HepG2 (cell line): ENCODE data around the gene BSN. TPM values are rescaled to one million over a fixed set of nuclear protein-coding genes. Genes with fewer than 3 reads are reported as not detected.
"Not testable (repeated sequence)": the region's sequence is repeated elsewhere in the genome, so short reads cannot be mapped to it uniquely, and the experiment has no call there.

Source experiments
- ATAC-seq: fragments of 200-7000 bp; cut with Tn5 transposase; 3 replicates; pipeline ENCODE4 v1.9.1; 2020; ENCODE audit warnings: mild to moderate bottlenecking, moderate library complexity
- BruUV-seq: library from RNA; stranded (reverse); fragments of 400-500 nt; replicated peaks from 2 replicates; lab custom pipeline; 2021; lab: Mats Ljungman, UMichigan
- CTCF ChIA-PET: fragments of 300-600 bp; formaldehyde crosslinking; extraction: SDS; loops from one replicate; lab custom pipeline; 2021; ENCODE audit warnings: low total read pairs, inconsistent platforms, low intra/inter-chr PET ratio; lab: Yijun Ruan, JAX
- POLR2A ChIA-PET: fragments of 350-600 bp; sonication (Branson Sonifier 250); formaldehyde crosslinking; loops from one replicate; lab custom pipeline; 2020; ENCODE audit warnings: antibody characterized with exemption, inconsistent platforms; lab: Yijun Ruan, JAX
- DNase-seq: peaks from one replicate; pipeline ENCODE4 v3.0.0-alpha.2; 2015; ENCODE audit warnings: low spot score
- FAIRE-seq: peaks from 3 replicates; lab custom pipeline; 2011; peaks lifted over from hg19 to GRCh38; lab: Jason Lieb, UNC
- H2AFZ ChIP-seq: one replicate; pipeline ENCODE4 v1.6.1; 2011; ENCODE audit warnings: low read length, inconsistent platforms
- H3K27ac ChIP-seq: fragments of 300-600 bp; 3 replicates; pipeline ENCODE4 v1.8.0; 2011; ENCODE audit warnings: mixed run types, mild to moderate bottlenecking, mixed read lengths, low read length, inconsistent platforms; ENCODE audit not compliant: insufficient read depth; ENCODE audit errors: extremely low read length
- H3K27me3 ChIP-seq, 2 experiments: fragments of 200-600 bp in 1 of 2; 2 replicates in 1 of 2; 3 replicates in 1 of 2; pipeline versions ENCODE4 v1.6.0 to v1.8.0; 2011; ENCODE audit warnings: low read length in 2 of 2, mild to moderate bottlenecking in 2 of 2, moderate library complexity in 2 of 2, inconsistent platforms in 1 of 2; ENCODE audit not compliant: insufficient read depth in 2 of 2, control insufficient read depth in 1 of 2
- H3K36me3 ChIP-seq, 2 experiments: fragments of 200-600 bp in 1 of 2; replicated peaks in 1 of 2; 2 replicates in 1 of 2; 3 replicates in 1 of 2; pipeline versions ENCODE4 v1.5.1 to v1.8.0; 2011; ENCODE audit warnings: low read length in 2 of 2, inconsistent platforms in 1 of 2; ENCODE audit not compliant: insufficient read depth in 2 of 2, control insufficient read depth in 1 of 2
- H3K4me1 ChIP-seq: 2 replicates; pipeline ENCODE4 v1.5.1; 2012; ENCODE audit warnings: low read length, inconsistent platforms; ENCODE audit not compliant: insufficient read depth
- H3K4me2 ChIP-seq: 2 replicates; pipeline ENCODE4 v1.6.0; 2011; ENCODE audit warnings: low read depth, low read length, inconsistent platforms
- H3K4me3 ChIP-seq, 3 experiments: fragments of 200-600 bp in 1 of 3; sonication (generic), shearing (Covaris generic) in 1 of 3; replicated peaks in 1 of 3; 2 replicates each; pipeline ENCODE4 v1.5.1; 2011 to 2016; ENCODE audit warnings: low read length in 3 of 3, inconsistent platforms in 2 of 3, low read depth in 2 of 3, mild to moderate bottlenecking in 2 of 3, control low read depth in 1 of 3, mixed read lengths in 1 of 3; ENCODE audit not compliant: insufficient read depth in 1 of 3
- H3K79me2 ChIP-seq: one replicate; pipeline ENCODE4 v1.6.1; 2011; ENCODE audit warnings: low read length, inconsistent platforms; ENCODE audit not compliant: insufficient read depth
- H3K9ac ChIP-seq: 2 replicates; pipeline ENCODE4 v1.6.0; 2011; ENCODE audit warnings: mild to moderate bottlenecking, low read depth, low read length, inconsistent platforms; ENCODE audit not compliant: insufficient read depth
- H3K9me3 ChIP-seq: 2 replicates; pipeline ENCODE4 v1.5.1; 2012; ENCODE audit warnings: mild to moderate bottlenecking, low read length
- H4K20me1 ChIP-seq: 2 replicates; pipeline ENCODE4 v1.6.0; 2011; ENCODE audit warnings: inconsistent platforms, mild to moderate bottlenecking, low read length, moderate library complexity; ENCODE audit not compliant: insufficient read depth
- BCL6 ChIP-seq: IDR thresholded peaks from 2 replicates; pipeline ENCODE4 v1.6.1; 2016; ENCODE audit warnings: missing genetic modification reagents, missing compliant biosample characterization
- GFI1 ChIP-seq: sonication (generic); formaldehyde crosslinking; IDR thresholded peaks from 2 replicates; pipeline ENCODE4 v1.5.0; 2020; ENCODE audit warnings: missing genetic modification reagents, mild to moderate bottlenecking, borderline replicate concordance
- NFKB2 ChIP-seq: sonication (generic); formaldehyde crosslinking; IDR thresholded peaks from 2 replicates; pipeline ENCODE4 v1.4.0; 2020; ENCODE audit warnings: missing genetic modification reagents, borderline replicate concordance
- PAF1 ChIP-seq: IDR thresholded peaks from 2 replicates; pipeline ENCODE4 v1.6.1; 2016; ENCODE audit warnings: missing genetic modification reagents, missing compliant biosample characterization
- PAXIP1 ChIP-seq: sonication (generic); formaldehyde crosslinking; conservative IDR thresholded peaks from 2 replicates; pipeline ENCODE4 v1.4.0; 2020; ENCODE audit warnings: mild to moderate bottlenecking, missing genetic modification reagents, moderate library complexity
- ZBTB39 ChIP-seq: sonication (generic); formaldehyde crosslinking; IDR thresholded peaks from 2 replicates; pipeline ENCODE4 v1.5.0; 2020; ENCODE audit warnings: missing genetic modification reagents
- ZNF264 ChIP-seq: sonication (generic); formaldehyde crosslinking; IDR thresholded peaks from 2 replicates; pipeline ENCODE4 v1.4.0; 2020; ENCODE audit warnings: missing genetic modification reagents
- ZNF446 ChIP-seq: sonication (generic); formaldehyde crosslinking; IDR thresholded peaks from 2 replicates; pipeline ENCODE4 v1.5.0; 2020; ENCODE audit warnings: mild to moderate bottlenecking, missing genetic modification reagents
- WGBS: methylation state at CpG from one replicate; pipeline ENCODE4 v1.1.6; 2017; ENCODE audit warnings: low lambda C conversion rate; 5-methylcytosine and 5-hydroxymethylcytosine counted together
- in situ Hi-C: cut with HindIII; loops from 2 replicates; pipeline ENCODE4 v1.10.0; 2017; ENCODE audit warnings: low pct_unique_long_range_greater_than_20kb; ENCODE audit not compliant: extremely low pct_ligation_motif_present
- intact Hi-C: fragments of 100-400 bp; cut with micrococcal nuclease; formaldehyde crosslinking; loops from one replicate; pipeline ENCODE4 v1.10.0; 2022; ENCODE audit not compliant: unreplicated experiment
- polyA plus RNA-seq, 8 experiments: library from polyadenylated mRNA; depleted of rRNA in 3 of 8; stranded (reverse) in 7 of 8; unstranded in 1 of 8; fragments of >200 nt; fragmentation: Illumina TruSeq in 4 of 8; extraction: Trizol in 4 of 8; gene quantifications; 2 replicates each; pipeline versions ENCODE4 v1.2.1 to v1.2.3, GENCODE V29; 2011 to 2016; ENCODE audit warnings: low read depth in 4 of 8, missing spikeins in 1 of 8, mixed read lengths in 1 of 8; ENCODE audit not compliant: insufficient read depth in 1 of 8
- total RNA-seq, 5 experiments: library from RNA; depleted of rRNA; stranded (reverse); fragments of >200 nt; fragmentation: Illumina TruSeq; extraction: Trizol; gene quantifications; 2 replicates each; pipeline ENCODE4 v1.2.3, GENCODE V29; 2016; ENCODE audit warnings: low read depth in 1 of 5

The BSN gene
- total and polyA plus RNA-seq, 2 of the 13 experiments (the other 11 are each of a cell fraction or from before 2014, with no cell fraction given) = 0.42 to 0.86 TPM

- H4K20me1 ChIP-seq = peaks cover 12% of the 10 kb centered on the region; the same call in 1 of the 2 replicates
- POLR2A ChIA-PET, H2AFZ ChIP-seq, DNase-seq, BruUV-seq, in situ Hi-C loops, FAIRE-seq, ATAC-seq, H3K9me3 ChIP-seq, CTCF ChIA-PET, intact Hi-C loops, H3K27me3 ChIP-seq: not testable (repeated sequence)
- peaks cover 53% of the 10 kb centered on the region for H3K4me1 ChIP-seq
- peak overlapping the region; percentile 96 for H3K4me2 ChIP-seq
- peak overlapping the region; percentile 97 for H3K9ac ChIP-seq
- peak overlapping the region in 2 of 3 experiments; percentile 89 to 96; a peak in 3 of 6 replicates for H3K4me3 ChIP-seq
- WGBS = 90% methylated on average over 9 of the region's 12 CpGs
- peaks cover 35% of the 10 kb centered on the region for H3K79me2 ChIP-seq
- peak overlapping the region; percentile 96 for H3K27ac ChIP-seq
- peaks cover 13 to 19% of the 10 kb centered on the region in 2 experiments for H3K36me3 ChIP-seq
These were observed 133.1 kb downstream of the BSN start for GRCh38 chr3:49687424-49687795.

GRCh38 chr3:49688338-49689045 is 134.2 kb downstream of the BSN start:
- DNase-seq = peak; percentile 88
- peak overlapping the region; percentile 97 for H3K9ac ChIP-seq
- H3K79me2 ChIP-seq = peaks cover 38% of the 10 kb centered on the region
- BruUV-seq, H3K27me3 ChIP-seq, H3K36me3 ChIP-seq, H3K9me3 ChIP-seq, H2AFZ ChIP-seq, CTCF ChIA-PET, in situ Hi-C loops, intact Hi-C loops: not testable (repeated sequence)
- peak; percentile 89 for ATAC-seq
- FAIRE-seq = peak; percentile 91
- 0% methylated on average over 3 of the region's 7 CpGs for WGBS
- H3K4me3 ChIP-seq = peak overlapping the region; percentile 75 to 96 (median 89)
- peaks cover 12% of the 10 kb centered on the region; the same call in 1 of the 2 replicates for H4K20me1 ChIP-seq
- peak overlapping the region; percentile 96 for H3K27ac ChIP-seq
- POLR2A ChIA-PET = interaction anchor here (0.6 to 2.3 kb wide), 7 partner anchors 13 to 266 kb away, joined by 3 to 18 read pairs (median 5); partner anchors contain the start of genes AMT, DAG1 and MON1A
- peaks cover 52% of the 10 kb centered on the region for H3K4me1 ChIP-seq
- H3K4me2 ChIP-seq = peak overlapping the region; percentile 96
- TF ChIP-seq ZBTB39 (CRISPR knock-in tag) = peak; percentile 67; the same call in 1 of the 2 replicates
- TF ChIP-seq PAF1 (CRISPR knock-in tag) = peak; percentile 46; the same call in 1 of the 2 replicates
- peak; percentile 46 for TF ChIP-seq NFKB2
- TF ChIP-seq BCL6 = peak; percentile 33; the same call in 1 of the 2 replicates
- TF ChIP-seq ZNF446 = 0 out of 2 replicates have a peak, but pooled peaks have one; percentile 8
- peak; percentile 76 for TF ChIP-seq PAXIP1 (CRISPR knock-in tag)
- TF ChIP-seq ZNF264 (CRISPR knock-in tag) = 0 out of 2 replicates have a peak, but pooled peaks have one; percentile 44
- TF ChIP-seq GFI1 (CRISPR knock-in tag) = 0 out of 2 replicates have a peak, but pooled peaks have one; percentile 26
